Effector CD4-positive, alpha-beta T cell (primary cell): ENCODE data around the gene MYO10.
"Not testable (repeated sequence)": the region's sequence is repeated elsewhere in the genome, so short reads cannot be mapped to it uniquely, and the experiment has no call there.

ENCODE experiments used
- DNase-seq: peaks from one replicate; pipeline ENCODE4 v3.0.0-alpha.2; 2020

The MYO10 gene

DNA sequence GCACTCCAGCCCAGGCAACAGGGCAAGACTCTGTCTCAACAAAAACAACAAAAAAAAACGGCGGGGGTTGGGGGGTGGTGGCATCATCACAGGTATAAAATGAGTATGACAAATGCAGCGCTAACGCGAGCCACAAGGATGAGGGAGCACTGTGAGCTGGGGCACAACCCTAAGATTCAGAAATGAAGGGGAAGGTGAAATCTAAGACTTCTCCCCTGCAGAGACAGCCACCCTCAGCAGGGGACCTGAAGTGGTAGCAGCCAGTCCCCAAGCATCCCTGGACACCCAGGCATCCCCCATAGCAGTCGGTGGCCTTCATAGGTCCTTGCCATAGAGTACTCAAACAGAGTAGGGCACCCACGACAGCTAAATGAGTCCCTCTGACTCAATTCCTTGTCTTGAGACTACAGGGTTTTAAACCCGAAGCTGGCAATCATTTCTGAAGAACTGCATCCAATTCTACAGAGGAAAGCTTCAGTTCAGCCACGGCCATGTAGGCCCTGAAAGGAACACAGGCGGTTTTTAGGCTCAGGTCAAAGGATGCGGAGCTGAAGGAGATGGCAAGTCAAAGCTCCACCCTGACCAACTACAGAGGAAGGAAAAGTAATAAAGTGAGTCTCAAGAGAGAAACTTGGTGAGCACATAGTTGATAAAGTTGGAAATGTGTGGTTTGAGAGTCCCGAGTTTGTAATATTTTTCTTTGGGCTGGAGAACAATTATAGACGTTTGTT lies 50.3 kb downstream of the MYO10 start:
- DNase-seq = no peak

DNA sequence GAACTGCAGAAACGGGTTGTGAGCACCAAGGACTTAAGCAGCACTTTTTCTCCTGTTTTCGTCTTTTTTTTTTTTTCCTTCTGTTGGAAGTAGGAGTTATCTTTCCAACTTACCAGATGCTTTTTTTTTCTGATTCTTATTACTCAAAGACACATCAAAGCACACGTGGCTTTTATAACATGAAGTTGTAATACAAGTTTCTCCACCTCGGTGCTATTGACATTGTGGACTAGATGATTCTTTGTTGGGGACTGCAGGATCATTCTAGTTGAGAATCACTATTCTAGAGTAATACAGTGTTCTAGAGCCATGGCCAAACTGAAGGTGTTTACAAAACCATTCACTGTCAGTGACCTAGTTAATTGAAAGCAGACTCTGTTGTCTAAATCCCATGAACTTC lies 51.5 kb downstream of the MYO10 start:
- DNase-seq = no peak

DNA sequence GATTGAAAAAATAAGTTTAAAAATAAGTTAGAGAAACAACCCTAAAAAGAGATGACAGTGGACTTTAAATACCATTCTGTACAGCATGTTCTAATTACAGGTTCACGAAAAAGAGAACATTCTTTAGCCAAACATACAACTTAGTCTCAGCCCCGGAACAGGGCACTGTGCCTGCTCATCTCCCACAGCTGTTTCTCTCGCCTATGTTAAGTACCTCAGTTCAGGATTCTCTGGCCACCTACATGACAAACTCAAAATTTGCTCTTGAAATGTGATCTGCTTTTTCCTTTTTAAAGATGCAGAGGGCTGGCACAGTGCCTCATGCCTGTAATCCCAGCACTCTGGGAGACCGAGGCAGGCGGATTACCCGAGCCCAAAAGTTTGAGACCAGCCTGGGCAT lies 52.3 kb downstream of the MYO10 start:
- no peak for DNase-seq

DNA sequence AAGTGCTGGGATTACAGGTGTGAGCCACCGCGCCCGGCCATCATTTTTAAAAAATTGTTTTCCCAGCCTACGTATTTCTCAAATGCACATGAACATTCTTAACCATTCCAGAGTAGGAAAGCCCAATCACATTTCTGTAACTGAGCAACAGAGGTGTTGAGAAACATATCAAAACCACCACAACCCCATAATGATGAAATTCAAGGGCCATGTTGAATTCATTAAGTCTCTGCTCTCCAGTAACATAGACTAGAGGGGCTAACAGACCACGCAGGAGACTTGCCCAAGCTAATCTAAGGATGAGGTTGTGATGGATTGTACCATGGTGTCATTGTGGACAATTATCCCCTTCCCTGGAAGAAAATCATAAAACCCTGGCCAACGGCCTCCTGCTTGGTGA lies 52.9 kb downstream of the MYO10 start:
- no peak for DNase-seq

DNA sequence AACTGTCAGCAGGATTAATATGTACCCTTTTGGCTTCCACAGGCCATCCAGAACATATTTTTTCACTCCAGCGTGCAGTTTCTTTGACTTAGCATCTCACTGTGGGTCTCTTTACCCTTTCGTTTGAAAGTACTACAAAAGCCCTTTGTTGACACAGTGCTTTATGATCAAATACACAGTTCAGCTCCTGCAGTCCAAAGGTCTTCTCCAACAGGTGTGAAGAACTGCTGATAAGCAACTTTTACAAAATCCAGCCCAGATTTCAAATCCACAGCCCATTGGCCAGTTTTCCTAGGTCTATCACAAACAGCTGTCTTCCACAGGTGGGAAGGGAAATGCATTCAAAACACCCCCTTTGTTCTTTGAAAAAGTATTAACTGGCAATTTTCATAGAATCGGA lies 54.8 kb downstream of the MYO10 start:
- DNase-seq = no peak

DNA sequence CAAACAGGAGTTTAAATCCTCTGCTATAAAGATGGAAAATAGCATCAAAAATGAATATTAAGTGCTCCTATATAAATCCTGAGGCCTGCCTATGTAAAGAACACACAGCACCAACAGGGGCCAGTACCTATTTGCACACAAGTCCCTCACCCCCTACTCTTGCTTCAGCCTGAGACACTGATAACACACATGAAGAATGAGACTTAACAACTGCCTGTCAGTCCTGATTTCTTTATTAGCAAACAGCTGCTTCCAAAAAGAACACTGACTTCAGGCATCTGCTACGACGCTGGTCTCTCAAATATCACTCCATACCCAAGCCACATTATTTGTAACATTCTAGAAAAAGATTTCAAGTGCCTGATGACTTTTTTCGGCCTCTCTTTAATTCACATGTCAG lies 55.5 kb downstream of the MYO10 start:
- no peak for DNase-seq

DNA sequence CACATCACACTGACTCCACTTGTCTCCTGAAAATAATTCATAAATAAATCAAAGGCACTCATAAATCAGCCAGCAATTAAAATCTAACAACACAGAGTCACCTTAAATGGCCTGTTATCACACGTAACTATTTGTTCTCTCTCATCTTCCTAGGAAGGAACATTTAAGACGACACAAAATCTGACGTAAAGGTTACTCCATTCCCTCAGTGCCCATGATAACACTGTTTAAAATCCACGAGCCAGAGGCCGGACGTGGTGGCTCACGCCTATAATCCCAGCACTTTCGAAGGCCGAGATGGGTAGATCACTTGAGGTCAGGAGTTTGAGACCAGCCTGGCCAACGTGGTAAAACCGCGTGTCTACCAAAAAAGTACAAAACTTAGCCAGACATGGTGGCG lies 56.4 kb downstream of the MYO10 start:
- DNase-seq = no peak

DNA sequence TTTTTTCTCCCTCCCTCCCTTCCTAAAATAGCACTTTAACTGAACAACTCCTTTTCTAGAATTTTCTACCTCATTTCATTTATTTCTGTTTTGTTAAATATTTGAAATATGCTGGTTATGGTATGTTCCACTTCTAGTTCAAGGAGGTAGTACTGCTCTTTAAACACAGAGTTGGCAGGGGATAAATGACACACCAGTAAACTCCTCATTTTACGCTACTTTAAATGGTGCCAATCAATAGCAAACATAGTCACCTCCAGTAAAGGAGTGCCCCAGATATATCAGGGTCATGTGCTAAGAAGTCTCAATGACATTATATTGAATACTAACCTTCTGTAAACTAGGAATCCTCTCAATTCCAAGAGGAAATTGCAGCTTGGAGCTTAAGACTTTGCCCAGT lies 56.9 kb downstream of the MYO10 start:
- DNase-seq = no peak

DNA sequence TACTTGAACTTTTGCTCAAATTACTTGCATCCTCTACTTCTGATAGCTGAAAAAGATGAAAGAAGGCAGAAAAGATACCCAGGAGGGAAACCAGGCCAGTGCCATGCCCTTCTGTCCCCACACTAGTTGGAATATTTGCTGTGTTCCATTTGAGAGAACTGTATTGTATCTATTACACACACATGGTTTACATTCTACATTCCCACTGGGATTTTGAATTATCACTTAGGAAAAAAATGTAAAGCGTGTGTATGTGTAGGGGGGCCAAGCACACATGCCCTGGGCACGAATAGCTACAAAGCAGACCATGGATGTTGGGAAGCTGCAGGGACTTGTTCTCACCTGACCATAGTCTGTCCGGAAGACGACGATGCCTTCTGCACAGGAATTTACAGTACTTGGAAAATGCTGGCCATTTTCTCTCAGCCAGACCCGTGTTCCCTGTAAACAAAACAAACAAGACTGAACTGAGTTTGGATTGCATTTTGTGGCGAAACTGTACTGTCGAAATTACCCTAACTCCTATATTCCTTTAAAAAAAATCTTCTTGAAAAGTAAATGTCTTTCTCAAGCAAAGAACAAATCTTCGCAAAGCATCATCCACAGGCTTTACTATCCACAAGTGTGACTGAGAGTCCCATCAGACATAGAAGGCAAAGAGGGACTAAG lies 58.7 kb downstream of the MYO10 start:
- DNase-seq = no peak

DNA sequence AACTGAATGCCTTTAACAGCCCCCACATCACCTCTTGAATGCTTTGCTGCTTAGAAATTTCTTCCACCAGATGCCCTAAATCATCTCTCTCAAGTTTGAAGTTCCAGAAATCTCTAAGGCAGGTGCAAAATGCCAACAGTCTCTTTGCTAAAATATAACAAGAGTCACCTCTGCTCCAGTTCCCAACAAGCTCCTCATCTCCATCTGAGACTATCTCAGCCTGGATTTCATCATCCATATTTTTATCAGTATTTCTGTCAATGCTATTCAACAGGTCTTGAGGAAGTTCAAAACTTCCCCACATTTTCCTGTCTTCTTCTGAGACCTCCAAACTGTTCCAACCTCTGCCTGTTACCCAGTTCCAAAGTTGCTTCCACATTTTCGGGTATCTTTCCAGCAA lies 61.7 kb downstream of the MYO10 start:
- not testable (repeated sequence) for DNase-seq

DNA sequence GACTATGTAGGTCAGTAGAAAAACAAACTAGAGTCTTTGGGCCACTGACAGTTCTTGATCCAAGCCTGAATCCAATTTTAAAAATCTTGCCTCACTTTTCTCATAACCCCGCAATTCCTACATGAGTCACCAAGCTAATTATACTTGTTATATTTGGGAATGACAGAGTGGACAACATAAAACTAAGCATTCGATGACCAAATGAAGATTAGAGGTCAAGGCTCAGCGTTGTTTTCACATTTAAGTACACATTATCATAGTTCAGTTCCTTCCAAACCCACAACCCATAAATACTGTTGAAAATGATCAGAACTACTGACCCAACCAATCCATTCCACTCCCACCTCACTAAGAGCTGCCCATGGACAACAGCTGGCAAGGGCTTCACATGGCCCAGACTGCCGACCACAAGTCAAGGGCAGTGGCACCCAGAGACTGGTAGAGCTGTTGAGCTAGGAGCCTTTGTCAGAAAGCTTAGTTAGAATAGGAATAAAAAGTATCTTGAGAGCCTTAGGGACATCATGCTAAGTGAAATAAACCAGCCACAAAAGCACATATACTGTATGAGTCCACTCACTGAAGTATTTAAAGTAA lies 64.2 kb downstream of the MYO10 start:
- no peak for DNase-seq

DNA sequence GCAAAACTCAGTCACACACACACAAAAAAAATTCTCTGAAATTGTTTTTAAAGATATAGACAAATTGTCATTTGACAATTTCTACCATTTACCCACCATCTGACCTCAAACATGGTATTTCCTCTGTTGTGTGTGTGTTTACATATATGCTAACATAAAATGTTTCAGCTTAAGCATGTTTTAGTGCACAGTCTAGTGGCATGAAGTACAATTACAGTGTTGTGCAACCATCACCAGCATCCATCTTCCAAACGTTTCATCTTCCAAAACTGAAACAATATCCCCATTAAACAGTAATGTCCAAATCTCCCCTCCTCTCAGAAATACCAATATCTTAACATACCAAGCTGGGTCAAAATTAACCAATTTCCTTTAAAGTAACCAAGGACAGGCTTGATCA lies 65.2 kb downstream of the MYO10 start:
- no peak for DNase-seq

DNA sequence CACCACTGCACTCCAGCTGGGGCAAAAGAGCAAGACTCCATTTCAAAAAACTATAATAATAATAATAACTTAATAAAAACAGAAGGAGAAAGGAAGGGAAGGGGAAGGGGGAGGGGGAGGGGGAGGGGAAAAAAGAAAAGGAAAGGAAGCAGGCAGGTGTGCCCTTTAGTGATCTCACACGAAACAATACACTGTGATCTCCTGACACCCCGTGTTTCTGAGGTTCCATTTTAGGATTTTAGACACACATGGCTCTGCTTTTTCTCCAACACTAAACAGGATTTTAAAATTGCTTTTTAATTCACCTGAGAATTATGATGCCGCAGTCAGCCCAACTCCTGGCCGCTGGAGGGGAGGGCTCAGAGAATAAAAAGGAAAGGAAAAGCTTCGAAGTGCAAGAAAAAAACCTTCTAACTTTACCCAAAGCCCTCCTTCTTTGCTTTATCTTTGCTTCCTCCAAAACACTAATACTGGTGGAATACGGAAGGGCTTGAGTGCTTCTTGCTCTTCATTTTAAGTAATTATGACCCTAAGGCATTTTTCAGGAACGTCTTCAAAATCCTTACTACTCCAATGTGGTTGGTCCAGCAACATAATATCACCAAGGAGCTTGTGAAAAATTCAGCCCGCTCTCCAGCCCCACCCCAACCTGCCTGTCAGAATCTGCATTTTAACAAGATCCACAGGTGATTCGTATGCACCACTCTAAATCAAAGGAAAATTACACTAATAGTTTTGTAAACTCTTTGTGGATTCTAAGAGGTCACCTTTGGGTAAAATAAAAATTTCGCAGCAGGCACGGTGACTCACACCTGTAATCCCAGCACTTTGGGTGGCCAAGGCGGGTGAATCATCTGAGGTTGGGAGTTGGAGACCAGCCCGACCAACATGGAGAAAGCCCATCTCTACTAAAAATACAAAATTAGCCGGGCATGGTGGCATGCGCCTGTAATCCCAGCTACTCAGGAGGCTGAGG lies 66.0 kb downstream of the MYO10 start:
- DNase-seq = no peak

DNA sequence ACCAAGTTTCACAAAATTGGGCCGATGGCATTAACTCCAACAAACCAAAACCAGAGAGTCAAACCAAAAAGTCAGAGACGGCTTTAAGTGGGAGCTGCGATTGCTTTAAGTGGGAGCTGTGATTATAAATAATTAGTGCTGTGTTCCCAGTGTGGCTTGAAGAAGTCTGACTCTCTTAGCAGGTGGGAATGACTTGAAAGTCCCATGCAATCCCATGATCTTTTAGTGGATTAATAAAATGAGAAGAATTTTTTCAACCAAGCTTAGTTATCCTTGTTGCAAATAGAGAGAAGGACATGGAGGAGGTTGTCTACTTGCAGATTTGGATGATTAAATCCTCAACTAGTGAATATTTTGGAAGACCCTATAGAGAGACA lies 68.5 kb downstream of the MYO10 start:
- no peak for DNase-seq

DNA sequence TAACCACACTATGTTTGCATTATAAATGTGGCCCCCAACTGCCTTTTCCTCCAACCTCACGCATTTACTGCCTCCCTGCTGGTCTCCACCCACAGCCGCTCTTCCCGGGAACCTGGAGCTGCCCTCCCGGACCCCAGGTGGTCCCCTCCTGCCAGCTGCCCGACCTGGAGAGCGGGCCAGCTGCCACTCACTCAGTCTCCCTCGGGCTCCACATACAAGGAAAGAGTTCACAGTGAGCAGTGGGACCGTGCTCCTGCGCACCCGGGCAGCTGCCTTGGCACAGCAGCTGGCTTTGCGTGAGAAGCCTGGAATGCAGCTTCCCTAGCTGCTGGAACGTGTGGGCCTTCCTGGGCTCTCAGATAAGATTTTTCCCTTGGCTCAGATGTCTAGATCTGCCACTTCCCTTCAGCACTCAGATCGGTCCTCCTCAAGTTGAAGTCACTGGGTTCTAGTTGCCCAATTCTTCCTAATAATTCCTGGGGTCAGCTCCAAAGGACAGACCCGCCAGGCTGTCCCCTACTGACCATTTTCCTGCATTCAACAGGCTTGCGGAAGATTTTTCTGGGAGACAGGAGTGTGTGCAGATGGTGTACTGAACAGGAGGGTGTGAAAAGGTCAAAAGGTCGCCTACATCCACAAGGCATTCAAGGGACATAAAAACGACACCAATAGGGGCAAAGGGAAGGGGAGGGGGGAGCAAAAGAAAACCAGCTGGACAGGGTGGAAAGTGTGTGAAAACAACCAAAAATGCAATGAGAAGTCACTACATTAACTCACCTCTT lies 69.1 kb downstream of the MYO10 start:
- no peak for DNase-seq

DNA sequence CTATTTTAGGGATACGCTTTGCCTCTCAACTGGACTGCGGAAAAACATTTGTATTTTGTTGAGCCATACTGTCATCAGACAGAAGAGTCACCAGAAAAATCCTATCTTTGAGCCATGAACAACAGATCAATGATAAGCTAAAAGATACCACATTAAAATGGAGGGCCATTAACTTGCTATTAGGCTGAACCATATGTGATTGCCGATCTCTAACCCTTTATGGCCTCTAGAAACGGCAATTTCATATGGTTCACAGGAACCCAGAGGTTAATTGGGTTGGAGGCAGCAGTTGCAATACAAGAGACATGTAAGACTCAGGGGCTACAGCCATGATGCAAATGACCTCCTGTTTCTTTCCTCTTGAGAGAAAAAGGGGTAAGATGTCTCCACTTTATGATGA lies 69.8 kb downstream of the MYO10 start:
- DNase-seq = no peak

DNA sequence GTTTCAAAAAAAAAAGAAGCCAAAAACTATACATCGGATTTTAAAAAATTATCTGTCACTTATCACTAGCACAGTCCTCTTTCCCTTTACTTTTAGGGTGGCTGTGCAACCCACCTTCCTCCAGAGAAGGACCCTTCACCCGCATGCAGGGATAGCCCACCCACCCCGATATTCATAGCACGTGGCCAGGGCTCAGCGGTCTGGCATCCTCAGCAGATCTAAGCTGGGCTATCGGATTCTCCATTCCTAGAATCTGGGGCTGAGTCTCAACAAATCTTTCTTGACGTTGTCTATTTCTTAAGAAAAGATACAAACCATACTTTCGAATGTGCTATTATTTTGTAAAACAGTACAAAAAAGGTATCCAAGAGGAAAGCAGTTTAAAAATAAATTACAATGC lies 70.9 kb downstream of the MYO10 start:
- DNase-seq = no peak

DNA sequence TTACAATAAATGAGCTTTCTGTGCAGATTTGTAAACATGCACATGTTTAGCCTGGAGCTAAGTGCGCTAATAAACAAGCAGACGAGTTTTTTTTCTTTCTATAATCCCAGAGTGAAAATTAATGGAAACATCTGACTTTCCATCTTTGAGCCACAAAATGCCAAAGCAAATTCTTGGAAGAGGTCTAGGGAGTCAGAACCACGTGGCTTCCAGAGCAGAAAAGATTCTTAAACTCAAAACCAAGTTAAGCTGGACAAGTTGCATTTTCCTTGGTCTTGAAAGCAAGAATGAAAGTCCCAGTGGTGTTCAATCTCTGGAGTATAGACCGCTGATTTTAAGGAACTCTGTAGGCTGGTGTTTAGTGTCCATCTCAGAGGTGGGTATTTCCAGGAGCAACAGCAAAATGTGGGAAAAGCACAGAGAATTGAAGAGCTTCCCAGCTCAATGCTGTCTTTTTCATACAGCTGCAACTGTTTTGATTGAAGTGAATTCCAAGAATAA lies 71.4 kb downstream of the MYO10 start:
- no peak for DNase-seq

DNA sequence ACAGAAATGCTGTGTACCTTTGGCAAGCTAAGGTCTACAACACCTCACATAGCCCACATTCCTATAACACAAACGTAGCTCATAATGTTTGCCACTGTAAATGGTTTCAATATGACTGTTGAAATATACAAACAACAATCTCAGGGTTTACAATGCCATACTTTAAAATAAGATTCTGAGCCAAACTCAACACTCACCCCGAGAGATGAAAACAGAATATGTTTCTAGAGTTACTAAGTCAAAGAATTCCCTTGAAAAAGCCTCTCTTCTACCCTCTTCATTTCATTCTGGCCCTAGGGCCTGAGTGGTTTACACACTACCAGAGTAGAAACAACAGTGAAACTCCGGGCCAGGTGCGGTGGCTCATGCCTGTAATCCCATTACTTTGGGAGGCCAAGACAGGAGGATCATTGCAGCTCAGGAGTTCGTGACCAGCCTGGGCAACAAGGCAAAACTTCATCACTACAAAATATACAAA lies 72.6 kb downstream of the MYO10 start:
- no peak for DNase-seq

DNA sequence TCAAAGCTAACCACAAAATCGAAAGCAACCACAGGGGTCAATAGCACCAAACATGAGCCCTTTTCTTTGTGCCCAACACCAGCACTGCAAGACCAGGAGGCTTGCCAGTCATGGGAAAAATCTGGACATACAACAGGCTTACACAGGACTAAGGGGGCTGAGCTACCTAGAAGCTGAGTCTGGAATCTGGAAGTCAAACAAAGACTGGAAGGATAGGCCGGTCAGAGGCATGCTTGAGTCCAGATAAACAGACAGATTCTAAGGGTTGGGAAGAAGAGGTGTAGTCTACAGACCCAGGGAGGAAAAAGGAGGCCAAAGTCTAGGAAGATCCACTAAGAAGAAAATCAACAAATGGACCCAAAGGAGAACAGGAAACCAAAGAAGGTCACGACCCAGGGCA lies 73.3 kb downstream of the MYO10 start:
- DNase-seq = no peak

DNA sequence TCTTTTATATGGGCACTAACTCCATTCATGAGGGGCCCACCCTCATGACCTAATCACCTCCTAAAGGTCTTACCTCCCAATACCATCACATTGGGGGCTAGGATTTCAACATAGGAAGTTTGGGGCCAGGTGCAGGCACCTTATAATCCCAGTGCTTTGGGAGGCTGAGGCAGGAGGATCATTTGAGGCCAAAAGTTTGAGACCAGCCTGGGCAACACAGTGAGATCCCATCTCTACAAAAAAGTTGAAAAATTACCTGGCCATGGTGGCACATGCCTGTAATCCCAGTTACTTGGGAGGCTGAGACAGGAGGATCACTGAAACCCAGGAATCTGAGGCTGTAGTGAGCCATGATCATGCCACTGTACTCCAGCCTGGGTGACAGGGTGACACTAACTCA lies 76.7 kb downstream of the MYO10 start:
- DNase-seq = no peak

DNA sequence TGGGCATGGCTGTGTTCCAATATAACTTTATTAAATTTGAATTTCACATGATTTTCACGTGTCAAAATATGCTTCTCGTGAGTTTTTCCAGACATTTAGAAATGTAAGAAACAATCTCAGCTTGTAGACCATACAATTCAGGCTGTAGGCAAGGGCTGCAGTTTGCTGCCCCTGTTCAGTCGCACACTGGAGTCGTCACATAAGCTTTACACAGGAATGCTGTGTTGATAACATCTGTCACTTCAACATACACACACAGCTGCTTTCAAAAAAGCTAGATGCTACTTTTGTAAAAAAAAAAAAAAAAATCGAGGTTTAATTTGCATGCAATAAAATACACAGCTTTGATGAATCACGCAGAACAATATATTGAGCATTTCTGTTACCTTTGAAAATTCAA lies 77.9 kb downstream of the MYO10 start:
- DNase-seq = no peak
